Measurements from ENCODE around the gene CABLES1.
"Not testable (repeated sequence)": the region's sequence is repeated elsewhere in the genome, so short reads cannot be mapped to it uniquely, and the experiment has no call there.

CABLES1 gene

GRCh38 chr18:23239885-23240608, 104.8 kb downstream of the CABLES1 start:
- no peak for DNase-seq (ENCODE audit: low read depth in 2 of 2)

- DNase-seq (ENCODE audit: low read depth in 2 of 2): no peak
Observed at GRCh38 chr18:23240609-23240930, 105.3 kb downstream of the CABLES1 start.

- not testable (repeated sequence) for DNase-seq (ENCODE audit: low read depth in 2 of 2)
Observed at GRCh38 chr18:23241833-23242496, 106.7 kb downstream of the CABLES1 start.

GRCh38 chr18:23243178-23243577, 107.9 kb downstream of the CABLES1 start:
- no peak for DNase-seq (ENCODE audit: low read depth in 2 of 2)

- no peak for DNase-seq (ENCODE audit: low read depth in 2 of 2)
Observed at GRCh38 chr18:23243816-23244215, 108.5 kb downstream of the CABLES1 start.

- no peak for DNase-seq (ENCODE audit: low read depth in 2 of 2)
Observed at GRCh38 chr18:23244401-23244800, 109.1 kb downstream of the CABLES1 start.

GRCh38 chr18:23245461-23245860, 110.2 kb downstream of the CABLES1 start:
- no peak for DNase-seq (ENCODE audit: low read depth in 2 of 2)

- no peak for DNase-seq (ENCODE audit: low read depth in 2 of 2)
Observed at GRCh38 chr18:23247331-23247730, 112.0 kb downstream of the CABLES1 start.

GRCh38 chr18:23247896-23248295, 112.6 kb downstream of the CABLES1 start:
- no peak for DNase-seq (ENCODE audit: low read depth in 2 of 2)

GRCh38 chr18:23248826-23249225, 113.5 kb downstream of the CABLES1 start:
- DNase-seq (ENCODE audit: low read depth in 2 of 2): no peak

GRCh38 chr18:23249348-23249747, 114.1 kb downstream of the CABLES1 start:
- no peak for DNase-seq (ENCODE audit: low read depth in 2 of 2)

- DNase-seq (ENCODE audit: low read depth in 2 of 2): no peak
Observed at GRCh38 chr18:23250893-23251656, 115.8 kb downstream of the CABLES1 start.

GRCh38 chr18:23253630-23254029, 118.3 kb downstream of the CABLES1 start:
- no peak for DNase-seq (ENCODE audit: low read depth in 2 of 2)

GRCh38 chr18:23257137-23257536, 121.9 kb downstream of the CABLES1 start:
- no peak for DNase-seq (ENCODE audit: low read depth in 2 of 2)

GRCh38 chr18:23257686-23258565, 122.6 kb downstream of the CABLES1 start:
- no peak for DNase-seq (ENCODE audit: low read depth in 2 of 2)

GRCh38 chr18:23258566-23259469, 123.5 kb downstream of the CABLES1 start:
- DNase-seq (ENCODE audit: low read depth in 2 of 2): no peak

- no peak for DNase-seq (ENCODE audit: low read depth in 2 of 2)
Observed at GRCh38 chr18:23259701-23260681, 124.7 kb downstream of the CABLES1 start.

GRCh38 chr18:23260926-23261590, 125.8 kb downstream of the CABLES1 start:
- no peak for DNase-seq (ENCODE audit: low read depth in 2 of 2)

Measured in stimulated activated CD8-positive, alpha-beta memory T cell treated with anti-CD3 and anti-CD28 coated beads, Interleukin-15, amount 100 ng/mL, for 48 hours (primary cell).